Sigmoid colon (tissue), 4 donors: ENCODE results near the gene ZP1.
A peak's percentile ranks its signal among the peaks of the same experiment; 100 is the strongest.

Experiments used
- POLR2A ChIP-seq, 2 donors: fragments of 450-650 bp; IDR thresholded peaks; one replicate each; pipeline ENCODE4 v1.6.1; 2016; ENCODE audit warnings: antibody characterized with exemption in 2 of 2, mild to moderate bottlenecking in 2 of 2, moderate library complexity in 2 of 2
- POLR2AphosphoS5 ChIP-seq, 4 donors: sonication (generic); formaldehyde crosslinking; IDR thresholded peaks; one replicate each; pipeline ENCODE4 v1.6.1; 2017; ENCODE audit warnings: antibody characterized with exemption in 4 of 4
- TF ChIP-seq, protein P1 (sequence below), 4 experiments: fragments of 450-650 bp in 3 of 4; fragments of 200-600 bp in 1 of 4; IDR thresholded peaks; one replicate each; pipeline ENCODE4 v1.5.1; 2016 to 2019; ENCODE audit warnings: antibody characterized with exemption in 4 of 4, mild to moderate bottlenecking in 3 of 4, moderate library complexity in 2 of 4

DNA sequence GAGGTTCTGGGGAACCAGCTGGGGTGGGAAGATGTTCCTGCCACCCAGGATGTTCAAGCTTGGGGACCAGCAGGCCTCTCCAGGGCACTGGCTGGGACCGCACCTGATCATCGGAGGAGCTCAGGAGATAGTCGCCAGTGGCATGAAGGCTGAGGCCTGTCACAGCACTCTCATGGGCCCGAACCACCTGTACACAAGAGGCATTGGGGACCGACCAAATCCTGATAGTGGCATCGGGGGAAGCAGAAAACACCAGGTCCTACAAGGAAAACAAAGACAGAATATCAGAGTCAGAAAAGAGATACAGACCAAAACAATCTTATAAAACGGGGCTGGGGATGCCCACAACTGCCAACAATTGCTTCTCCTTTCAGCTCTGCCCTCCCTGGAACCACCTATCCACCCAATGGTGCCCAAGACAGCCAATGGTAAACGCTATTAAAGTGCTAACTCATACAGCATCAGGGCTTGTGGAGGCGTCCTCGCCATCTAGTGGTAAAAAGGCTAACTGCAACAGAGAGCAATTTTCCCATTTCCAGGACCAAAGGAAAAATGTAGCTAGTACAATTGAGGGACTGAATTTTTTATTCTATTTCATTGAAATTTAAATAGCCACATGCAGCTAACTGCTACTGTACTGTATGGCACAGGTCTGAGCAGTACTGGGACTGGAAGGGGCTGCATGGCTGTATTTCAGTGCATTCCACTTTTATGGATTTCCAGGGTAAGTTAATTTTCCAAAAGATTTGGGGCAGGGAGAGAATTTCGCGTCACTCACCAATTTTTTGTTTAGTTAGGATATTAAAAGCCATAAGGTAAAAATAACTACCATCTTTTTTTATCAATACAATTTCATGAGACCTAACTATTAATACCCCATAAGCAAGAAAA, 31.9 kb downstream of the ZP1 start:
- TF ChIP-seq, protein P1, sequence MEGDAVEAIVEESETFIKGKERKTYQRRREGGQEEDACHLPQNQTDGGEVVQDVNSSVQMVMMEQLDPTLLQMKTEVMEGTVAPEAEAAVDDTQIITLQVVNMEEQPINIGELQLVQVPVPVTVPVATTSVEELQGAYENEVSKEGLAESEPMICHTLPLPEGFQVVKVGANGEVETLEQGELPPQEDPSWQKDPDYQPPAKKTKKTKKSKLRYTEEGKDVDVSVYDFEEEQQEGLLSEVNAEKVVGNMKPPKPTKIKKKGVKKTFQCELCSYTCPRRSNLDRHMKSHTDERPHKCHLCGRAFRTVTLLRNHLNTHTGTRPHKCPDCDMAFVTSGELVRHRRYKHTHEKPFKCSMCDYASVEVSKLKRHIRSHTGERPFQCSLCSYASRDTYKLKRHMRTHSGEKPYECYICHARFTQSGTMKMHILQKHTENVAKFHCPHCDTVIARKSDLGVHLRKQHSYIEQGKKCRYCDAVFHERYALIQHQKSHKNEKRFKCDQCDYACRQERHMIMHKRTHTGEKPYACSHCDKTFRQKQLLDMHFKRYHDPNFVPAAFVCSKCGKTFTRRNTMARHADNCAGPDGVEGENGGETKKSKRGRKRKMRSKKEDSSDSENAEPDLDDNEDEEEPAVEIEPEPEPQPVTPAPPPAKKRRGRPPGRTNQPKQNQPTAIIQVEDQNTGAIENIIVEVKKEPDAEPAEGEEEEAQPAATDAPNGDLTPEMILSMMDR (IDR thresholded peaks at IDR 0.05) = peak; percentile 42 to 96 (median 92)
- TF ChIP-seq POLR2A (IDR thresholded peaks at IDR 0.05) = no peak
- TF ChIP-seq POLR2AphosphoS5 (IDR thresholded peaks at IDR 0.05) = no peak
